ENCODE data around the gene UQCRH.
"Not testable (repeated sequence)": the region's sequence is repeated elsewhere in the genome, so short reads cannot be mapped to it uniquely, and the experiment has no call there.

UQCRH gene

GRCh38 chr1:46298387-46298786, 5.1 kb upstream of the UQCRH start:
- in situ Hi-C loops (cut with HindIII; ENCODE audit: low sequenced_read_pairs) = no loop called here

GRCh38 chr1:46300673-46301405, 2.7 kb upstream of the UQCRH start:
- in situ Hi-C loops (cut with HindIII; ENCODE audit: low sequenced_read_pairs) = no loop called here

- in situ Hi-C loops (cut with HindIII; ENCODE audit: low sequenced_read_pairs) = no loop called here
These were observed 2.1 kb upstream of the UQCRH start for GRCh38 chr1:46301406-46301807.

- in situ Hi-C loops (cut with HindIII; ENCODE audit: low sequenced_read_pairs) = no loop called here
These were observed 1.5 kb upstream of the UQCRH start for GRCh38 chr1:46301808-46302640.

- in situ Hi-C loops (cut with HindIII; ENCODE audit: low sequenced_read_pairs) = no loop called here
These were observed 859 bp upstream of the UQCRH start for GRCh38 chr1:46302641-46303037.

GRCh38 chr1:46303872-46304326, 401 bp downstream of the UQCRH start:
- in situ Hi-C loops (cut with HindIII; ENCODE audit: low sequenced_read_pairs) = no loop called here

- in situ Hi-C loops (cut with HindIII; ENCODE audit: low sequenced_read_pairs) = no loop called here
These were observed 2.6 kb downstream of the UQCRH start for GRCh38 chr1:46306159-46306530.

GRCh38 chr1:46309401-46310159, 6.1 kb downstream of the UQCRH start:
- in situ Hi-C loops (cut with HindIII; ENCODE audit: low sequenced_read_pairs) = no loop called here

- in situ Hi-C loops (cut with HindIII; ENCODE audit: low sequenced_read_pairs) = no loop called here
These were observed 6.8 kb downstream of the UQCRH start for GRCh38 chr1:46310321-46310720.

- in situ Hi-C loops (cut with HindIII; ENCODE audit: low sequenced_read_pairs) = no loop called here
These were observed 12.3 kb downstream of the UQCRH start for GRCh38 chr1:46315669-46316403.

- in situ Hi-C loops (cut with HindIII; ENCODE audit: low sequenced_read_pairs) = no loop called here
These were observed 13.8 kb downstream of the UQCRH start for GRCh38 chr1:46317323-46317722.

GRCh38 chr1:46319301-46319700, 15.8 kb downstream of the UQCRH start:
- in situ Hi-C loops (cut with HindIII; ENCODE audit: low sequenced_read_pairs) = not testable (repeated sequence)

GRCh38 chr1:46319960-46320914, 16.7 kb downstream of the UQCRH start:
- in situ Hi-C loops (cut with HindIII; ENCODE audit: low sequenced_read_pairs) = not testable (repeated sequence)

- in situ Hi-C loops (cut with HindIII; ENCODE audit: low sequenced_read_pairs) = not testable (repeated sequence)
These were observed 18.7 kb downstream of the UQCRH start for GRCh38 chr1:46322191-46322590.

- in situ Hi-C loops (cut with HindIII; ENCODE audit: low sequenced_read_pairs) = not testable (repeated sequence)
These were observed 22.0 kb downstream of the UQCRH start for GRCh38 chr1:46325285-46326076.

GRCh38 chr1:46328182-46328581, 24.7 kb downstream of the UQCRH start:
- in situ Hi-C loops (cut with HindIII; ENCODE audit: low sequenced_read_pairs) = not testable (repeated sequence)

GRCh38 chr1:46329807-46330206, 26.3 kb downstream of the UQCRH start:
- in situ Hi-C loops (cut with HindIII; ENCODE audit: low sequenced_read_pairs) = not testable (repeated sequence)

- in situ Hi-C loops (cut with HindIII; ENCODE audit: low sequenced_read_pairs) = not testable (repeated sequence)
These were observed 26.9 kb downstream of the UQCRH start for GRCh38 chr1:46330381-46330780.
